ENCODE data around the gene SPATA2L. TPM values are rescaled to one million over a fixed set of nuclear protein-coding genes. Genes with fewer than 3 reads are reported as not detected.

Gene SPATA2L
- total and polyA plus RNA-seq, 2 of the 8 experiments (the other 6 are each of a cell fraction or from before 2014, with no cell fraction given) = 9.3 to 12.5 TPM

- TF ChIP-seq CHD7 (IDR thresholded peaks at IDR 0.05; ENCODE audit: insufficient replicate concordance, low read length) (no peak), PHF8 (conservative IDR thresholded peaks at IDR 0.05; ENCODE audit: low read depth, low read length) (no peak), KDM5A (IDR thresholded peaks at IDR 0.05; ENCODE audit: low read length) (no peak), CREB1 (IDR thresholded peaks at IDR 0.05) (no peak), ASH2L (IDR thresholded peaks at IDR 0.05; ENCODE audit: low read length) (no peak), SP2 (IDR thresholded peaks at IDR 0.05; ENCODE audit: low read length) (no peak), POLR2AphosphoS5 (IDR thresholded peaks at IDR 0.05; ENCODE audit: low read depth, low read length) (no peak)
Observed at GRCh38 chr16:89744813-89745212, 43.3 kb upstream of the SPATA2L start (continued).

Measured in H1 (cell line).